Measurements from ENCODE around the gene TPM3.

GRCh38 chr1:154222918-154223317, 31.0 kb upstream of the TPM3 start:
- no peak for TF ChIP-seq EZH2 (IDR thresholded peaks at IDR 0.05; ENCODE audit: insufficient read depth, poor library complexity, severe bottlenecking)
- TF ChIP-seq EZH2phosphoT487 (IDR thresholded peaks at IDR 0.05; ENCODE audit: insufficient read depth, low read depth): no peak

Data from GM23248 (cell line).